Keratinocyte (primary cell): ENCODE results near the gene SPATA45. TPM values are rescaled to one million over a fixed set of nuclear protein-coding genes. Genes with fewer than 3 reads are reported as not detected.
A peak's percentile ranks its signal among the peaks of the same experiment; 100 is the strongest.

ENCODE experiments used
- DNase-seq: peaks from one replicate; pipeline ENCODE4 v3.0.0-alpha.2; 2011; ENCODE audit warnings: low read depth, missing footprints, low spot score
- FAIRE-seq: peaks from 2 replicates; lab custom pipeline; 2011; peaks lifted over from hg19 to GRCh38; lab: Jason Lieb, UNC
- H2AFZ ChIP-seq: 2 replicates; pipeline ENCODE4 v1.6.0; 2012; ENCODE audit warnings: low read length, control low read depth, inconsistent platforms; ENCODE audit not compliant: control insufficient read depth
- H3K27ac ChIP-seq: 2 replicates; pipeline ENCODE4 v1.5.1; 2011; ENCODE audit warnings: low read length; ENCODE audit not compliant: control insufficient read depth, insufficient read depth
- H3K27me3 ChIP-seq: 3 replicates; pipeline ENCODE4 v1.6.0; 2011; ENCODE audit warnings: low read length; ENCODE audit not compliant: control insufficient read depth, insufficient read depth; ENCODE audit errors: extremely low read depth
- H3K36me3 ChIP-seq, 2 experiments: 2 replicates in 1 of 2; 3 replicates in 1 of 2; pipeline ENCODE4 v1.5.1; 2011; ENCODE audit warnings: low read length in 2 of 2, mild to moderate bottlenecking in 1 of 2; ENCODE audit not compliant: control insufficient read depth in 2 of 2, insufficient read depth in 2 of 2; ENCODE audit errors: extremely low read depth in 1 of 2
- H3K4me1 ChIP-seq: 3 replicates; pipeline ENCODE4 v1.5.1; 2011; ENCODE audit warnings: low read length; ENCODE audit not compliant: control insufficient read depth, insufficient read depth; ENCODE audit errors: extremely low read depth
- H3K4me2 ChIP-seq: 3 replicates; pipeline ENCODE4 v1.6.0; 2011; ENCODE audit warnings: low read depth, low read length; ENCODE audit not compliant: control insufficient read depth, insufficient read depth; ENCODE audit errors: extremely low read depth
- H3K4me3 ChIP-seq, 3 experiments: fragments of 200-600 bp in 1 of 3; sonication (generic) in 1 of 3; 2 replicates in 2 of 3; 3 replicates in 1 of 3; pipeline ENCODE4 v1.5.1; 2011 to 2016; ENCODE audit warnings: low read length in 3 of 3, mild to moderate bottlenecking in 3 of 3, control low read depth in 2 of 3, inconsistent platforms in 1 of 3, low read depth in 1 of 3, mixed read lengths in 1 of 3, mixed run types in 1 of 3, moderate library complexity in 1 of 3; ENCODE audit not compliant: control insufficient read depth in 2 of 3, insufficient read depth in 2 of 3; ENCODE audit errors: extremely low read depth in 1 of 3
- H3K79me2 ChIP-seq: 2 replicates; pipeline ENCODE4 v1.6.0; 2012; ENCODE audit warnings: low read length; ENCODE audit not compliant: control insufficient read depth, insufficient read depth
- H3K9ac ChIP-seq: 3 replicates; pipeline ENCODE4 v1.6.0; 2011; ENCODE audit warnings: low read length; ENCODE audit not compliant: control insufficient read depth, insufficient read depth; ENCODE audit errors: extremely low read depth
- H3K9me1 ChIP-seq: 3 replicates; pipeline ENCODE4 v1.6.0; 2011; ENCODE audit warnings: low read length; ENCODE audit not compliant: control insufficient read depth, insufficient read depth; ENCODE audit errors: extremely low read depth
- H3K9me3 ChIP-seq: 2 replicates; pipeline ENCODE4 v1.5.1; 2012; ENCODE audit warnings: low read depth, low read length; ENCODE audit not compliant: control insufficient read depth
- H4K20me1 ChIP-seq: 3 replicates; pipeline ENCODE4 v1.6.0; 2011; ENCODE audit warnings: low read length; ENCODE audit not compliant: control insufficient read depth, insufficient read depth; ENCODE audit errors: extremely low read depth
- EZH2 ChIP-seq: IDR thresholded peaks from one replicate; pipeline ENCODE4 v1.6.1; 2012; ENCODE audit warnings: inconsistent platforms, mild to moderate bottlenecking, low read length, moderate library complexity
- dilution Hi-C: fragments of 300-500 bp; cut with MboI; formaldehyde crosslinking; loops from one replicate; pipeline ENCODE4 v1.7.0; 2020; ENCODE audit warnings: low sequenced_read_pairs; ENCODE audit not compliant: extremely low pct_ligation_motif_present
- polyA plus RNA-seq, 5 experiments: library from polyadenylated mRNA; depleted of rRNA in 3 of 5; stranded (reverse) in 3 of 5; stranded (forward) in 1 of 5; unstranded in 1 of 5; fragments of >200 nt; gene quantifications; 1 replicate in 1 of 5; 2 replicates in 3 of 5; 3 replicates in 1 of 5; pipeline versions ENCODE4 v1.2.1 to v1.2.3, GENCODE V29; 2011 to 2012; ENCODE audit warnings: missing spikeins in 2 of 5, low read depth in 1 of 5, low replicate concordance in 1 of 5
- TF ChIP-seq, protein P1 (sequence below), 3 experiments: IDR thresholded peaks in 1 of 3; conservative IDR thresholded peaks in 1 of 3; optimal IDR thresholded peaks in 1 of 3; 2 replicates in 2 of 3; 3 replicates in 1 of 3; pipeline versions ENCODE3 to v1.5.1; 2011; ENCODE audit warnings: low read length in 3 of 3, mild to moderate bottlenecking in 3 of 3, moderate library complexity in 2 of 3, control low read depth in 1 of 3, inconsistent platforms in 1 of 3; ENCODE audit not compliant: insufficient read depth in 2 of 3; ENCODE audit errors: extremely low read depth in 1 of 3

SPATA45 gene
- polyA plus RNA-seq, 1 donor (not counting 4 experiments of a cell fraction or from before 2014, with no cell fraction given): not detected

DNA sequence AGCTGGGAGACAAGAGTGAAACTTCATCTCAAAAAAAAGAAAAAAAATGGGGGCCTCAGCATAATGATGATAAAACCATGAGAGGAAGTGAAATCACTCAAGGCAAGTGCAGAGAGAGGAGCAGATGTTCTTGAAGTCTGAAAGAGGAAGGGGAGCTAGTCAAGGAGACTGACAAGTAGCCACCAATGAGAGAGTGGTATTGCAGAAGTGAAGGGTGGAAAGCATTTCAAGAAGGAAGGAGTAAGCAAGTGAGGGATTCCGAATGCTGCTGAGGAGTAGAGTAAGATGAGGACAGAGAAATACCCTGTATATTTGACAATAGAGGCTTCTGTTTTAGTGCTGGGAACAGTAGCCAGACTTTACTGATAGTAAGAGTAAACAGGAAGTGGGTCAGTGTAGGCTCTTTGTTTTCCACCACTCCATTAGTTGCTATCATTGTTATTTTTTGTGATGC lies 52.9 kb downstream of the SPATA45 start:
- no peak overlapping the region for H3K9ac ChIP-seq
- H3K9me3 ChIP-seq: no peaks in the 10 kb centered on the region
- H3K9me1 ChIP-seq: no peaks in the 10 kb centered on the region
- H3K36me3 ChIP-seq: peaks cover 0 to 7% of the 10 kb centered on the region in 2 experiments
- no peaks in the 10 kb centered on the region for H3K27me3 ChIP-seq
- no peak overlapping the region for H3K4me2 ChIP-seq
- FAIRE-seq: no peak
- no peaks in the 10 kb centered on the region for H4K20me1 ChIP-seq
- H3K4me1 ChIP-seq: peaks cover 7% of the 10 kb centered on the region
- no peak for DNase-seq
- no peak overlapping the region for H3K4me3 ChIP-seq
- dilution Hi-C loops: no loop called here
- H2AFZ ChIP-seq: no peak overlapping the region
- no peak for TF ChIP-seq EZH2
- TF ChIP-seq, protein P1, sequence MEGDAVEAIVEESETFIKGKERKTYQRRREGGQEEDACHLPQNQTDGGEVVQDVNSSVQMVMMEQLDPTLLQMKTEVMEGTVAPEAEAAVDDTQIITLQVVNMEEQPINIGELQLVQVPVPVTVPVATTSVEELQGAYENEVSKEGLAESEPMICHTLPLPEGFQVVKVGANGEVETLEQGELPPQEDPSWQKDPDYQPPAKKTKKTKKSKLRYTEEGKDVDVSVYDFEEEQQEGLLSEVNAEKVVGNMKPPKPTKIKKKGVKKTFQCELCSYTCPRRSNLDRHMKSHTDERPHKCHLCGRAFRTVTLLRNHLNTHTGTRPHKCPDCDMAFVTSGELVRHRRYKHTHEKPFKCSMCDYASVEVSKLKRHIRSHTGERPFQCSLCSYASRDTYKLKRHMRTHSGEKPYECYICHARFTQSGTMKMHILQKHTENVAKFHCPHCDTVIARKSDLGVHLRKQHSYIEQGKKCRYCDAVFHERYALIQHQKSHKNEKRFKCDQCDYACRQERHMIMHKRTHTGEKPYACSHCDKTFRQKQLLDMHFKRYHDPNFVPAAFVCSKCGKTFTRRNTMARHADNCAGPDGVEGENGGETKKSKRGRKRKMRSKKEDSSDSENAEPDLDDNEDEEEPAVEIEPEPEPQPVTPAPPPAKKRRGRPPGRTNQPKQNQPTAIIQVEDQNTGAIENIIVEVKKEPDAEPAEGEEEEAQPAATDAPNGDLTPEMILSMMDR (optimal IDR thresholded peaks at IDR 0.05 in 1 of 3, IDR thresholded peaks at IDR 0.05 in 1 of 3, conservative IDR thresholded peaks at IDR 0.05 in 1 of 3; ENCODE audit: extremely low read depth in 1 of 3, insufficient read depth in 2 of 3, low read length in 3 of 3): no peak
- H3K27ac ChIP-seq: no peak overlapping the region
- peaks cover 9% of the 10 kb centered on the region for H3K79me2 ChIP-seq

DNA sequence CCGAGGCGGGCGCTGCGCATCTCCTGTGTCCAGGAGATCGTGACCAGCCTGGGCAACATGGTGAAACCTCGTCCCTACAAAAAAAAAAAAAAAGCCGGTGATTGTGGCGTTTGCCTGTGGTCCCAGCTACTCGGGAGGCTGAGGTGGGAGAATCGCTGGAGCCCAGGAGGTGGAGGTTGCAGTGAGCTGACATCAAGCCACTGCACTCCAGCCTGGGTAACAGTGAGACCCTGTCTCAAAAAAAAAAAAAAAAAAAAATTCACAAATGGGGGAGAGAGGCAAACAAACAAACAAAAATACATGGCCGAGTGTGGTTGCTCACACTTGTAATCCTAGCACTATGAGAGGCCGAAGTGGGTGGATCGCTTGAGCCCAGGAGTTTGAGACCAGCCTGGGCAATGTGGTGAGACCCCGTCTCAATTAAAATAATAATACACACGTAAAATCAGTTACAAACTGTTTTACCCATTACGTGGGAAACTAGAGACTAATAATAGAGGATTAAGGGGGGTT lies 55.0 kb downstream of the SPATA45 start:
- no peaks in the 10 kb centered on the region for H3K9me3 ChIP-seq
- no peak for DNase-seq
- H3K4me1 ChIP-seq: peaks cover 7% of the 10 kb centered on the region
- peak overlapping the region; percentile 90 to 100 (median 96) for H3K4me3 ChIP-seq
- FAIRE-seq: no peak
- peaks cover 13% of the 10 kb centered on the region for H3K79me2 ChIP-seq
- no peaks in the 10 kb centered on the region for H3K27me3 ChIP-seq
- H3K9me1 ChIP-seq: no peaks in the 10 kb centered on the region
- H3K9ac ChIP-seq: peak overlapping the region; percentile 95
- H3K27ac ChIP-seq: peak overlapping the region; percentile 91
- dilution Hi-C loops: no loop called here
- H4K20me1 ChIP-seq: no peaks in the 10 kb centered on the region
- H3K4me2 ChIP-seq: peak overlapping the region; percentile 79
- no peak for TF ChIP-seq EZH2
- TF ChIP-seq, protein P1 (optimal IDR thresholded peaks at IDR 0.05 in 1 of 3, IDR thresholded peaks at IDR 0.05 in 1 of 3, conservative IDR thresholded peaks at IDR 0.05 in 1 of 3; ENCODE audit: extremely low read depth in 1 of 3, insufficient read depth in 2 of 3, low read length in 3 of 3): no peak
- peak overlapping the region; percentile 95 for H2AFZ ChIP-seq
- H3K36me3 ChIP-seq: no peaks in the 10 kb centered on the region
